Measurements from ENCODE around the gene ZNF326. TPM values are rescaled to one million over a fixed set of nuclear protein-coding genes. Genes with fewer than 3 reads are reported as not detected.
"Not testable (repeated sequence)": the region's sequence is repeated elsewhere in the genome, so short reads cannot be mapped to it uniquely, and the experiment has no call there.

Gene ZNF326
- total and polyA plus RNA-seq, 2 donors (not counting 1 experiment from before 2014, with no cell fraction given): 8.1 to 10.8 TPM

GRCh38 chr1:89995598-89996449 is 914 bp downstream of the ZNF326 start:
- no peaks in the 10 kb centered on the region for H3K27me3 ChIP-seq (ENCODE audit: control insufficient read depth, insufficient read depth, low read length)
- peak overlapping the region; percentile 95 for H3K27ac ChIP-seq (ENCODE audit: insufficient read depth, low read length)
- TF ChIP-seq CTCF (conservative IDR thresholded peaks at IDR 0.05 in 1 of 2, IDR thresholded peaks at IDR 0.05 in 1 of 2; ENCODE audit: low read depth in 1 of 2, low read length in 2 of 2) (no peak), EZH2 (IDR thresholded peaks at IDR 0.05; ENCODE audit: low read length, missing control alignments) (no peak)
- peaks cover 45% of the 10 kb centered on the region for H3K79me2 ChIP-seq (ENCODE audit: control insufficient read depth, insufficient read depth, low read length)
- H3K9ac ChIP-seq (ENCODE audit: insufficient read depth, low read length): peak overlapping the region; percentile 99
- no peaks in the 10 kb centered on the region for H3K9me3 ChIP-seq (ENCODE audit: control insufficient read depth, insufficient read depth, low read depth, low read length)
- peak overlapping the region; percentile 99 for H3K4me2 ChIP-seq (ENCODE audit: extremely low read depth, insufficient read depth, low read length)
- DNase-seq (ENCODE audit: low read depth in 2 of 2): peak; percentile 35 to 52
- peak overlapping the region; percentile 79 for H2AFZ ChIP-seq (ENCODE audit: low read length)
- H3K4me3 ChIP-seq (replicated peaks in 1 of 4; ENCODE audit: control extremely low read depth in 1 of 4, insufficient read depth in 1 of 4, low read depth in 3 of 4, low read length in 4 of 4): peak overlapping the region; percentile 91 to 98 (median 94)
- H3K4me1 ChIP-seq (ENCODE audit: control insufficient read depth, extremely low read depth, insufficient read depth, low read length): peaks cover 7% of the 10 kb centered on the region
- peaks cover 2% of the 10 kb centered on the region for H4K20me1 ChIP-seq (ENCODE audit: control insufficient read depth, extremely low read depth, insufficient read depth, low read length)
- no peaks in the 10 kb centered on the region for H3K36me3 ChIP-seq (ENCODE audit: control insufficient read depth, insufficient read depth, low read length)

GRCh38 chr1:89996450-89997110 is 1.7 kb downstream of the ZNF326 start:
- no peak overlapping the region for H2AFZ ChIP-seq (ENCODE audit: low read length)
- H3K79me2 ChIP-seq (ENCODE audit: control insufficient read depth, insufficient read depth, low read length): peaks cover 46% of the 10 kb centered on the region
- peak overlapping the region; percentile 91 to 98 (median 94) for H3K4me3 ChIP-seq (replicated peaks in 1 of 4; ENCODE audit: control extremely low read depth in 1 of 4, insufficient read depth in 1 of 4, low read depth in 3 of 4, low read length in 4 of 4)
- H3K4me2 ChIP-seq (ENCODE audit: extremely low read depth, insufficient read depth, low read length): peak overlapping the region; percentile 99
- H3K4me1 ChIP-seq (ENCODE audit: control insufficient read depth, extremely low read depth, insufficient read depth, low read length): peaks cover 7% of the 10 kb centered on the region
- H3K9me3 ChIP-seq (ENCODE audit: control insufficient read depth, insufficient read depth, low read depth, low read length): no peaks in the 10 kb centered on the region
- no peak for TF ChIP-seq EZH2 (IDR thresholded peaks at IDR 0.05; ENCODE audit: low read length, missing control alignments)
- TF ChIP-seq CTCF (conservative IDR thresholded peaks at IDR 0.05 in 1 of 2, IDR thresholded peaks at IDR 0.05 in 1 of 2; ENCODE audit: low read depth in 1 of 2, low read length in 2 of 2): no peak
- H3K27ac ChIP-seq (ENCODE audit: insufficient read depth, low read length): peak overlapping the region; percentile 95
- no peaks in the 10 kb centered on the region for H3K27me3 ChIP-seq (ENCODE audit: control insufficient read depth, insufficient read depth, low read length)
- H4K20me1 ChIP-seq (ENCODE audit: control insufficient read depth, extremely low read depth, insufficient read depth, low read length): peaks cover 2% of the 10 kb centered on the region
- H3K9ac ChIP-seq (ENCODE audit: insufficient read depth, low read length): peak overlapping the region; percentile 31
- DNase-seq (ENCODE audit: low read depth in 2 of 2): no peak
- H3K36me3 ChIP-seq (ENCODE audit: control insufficient read depth, insufficient read depth, low read length): no peaks in the 10 kb centered on the region

GRCh38 chr1:89997152-89997551 is 2.2 kb downstream of the ZNF326 start:
- not testable (repeated sequence) for H3K27ac ChIP-seq (ENCODE audit: insufficient read depth, low read length); H3K36me3 ChIP-seq (ENCODE audit: control insufficient read depth, insufficient read depth, low read length); H3K4me1 ChIP-seq (ENCODE audit: control insufficient read depth, extremely low read depth, insufficient read depth, low read length); H4K20me1 ChIP-seq (ENCODE audit: control insufficient read depth, extremely low read depth, insufficient read depth, low read length); H3K27me3 ChIP-seq (ENCODE audit: control insufficient read depth, insufficient read depth, low read length); H3K9me3 ChIP-seq (ENCODE audit: control insufficient read depth, insufficient read depth, low read depth, low read length); H3K9ac ChIP-seq (ENCODE audit: insufficient read depth, low read length); DNase-seq (ENCODE audit: low read depth in 2 of 2); H2AFZ ChIP-seq (ENCODE audit: low read length)
- Histone ChIP-seq H3K79me2 (ENCODE audit: control insufficient read depth, insufficient read depth, low read length) (peaks cover 46% of the 10 kb centered on the region), H3K4me2 (ENCODE audit: extremely low read depth, insufficient read depth, low read length) (peak overlapping the region; percentile 99), H3K4me3 (replicated peaks in 1 of 4; ENCODE audit: control extremely low read depth in 1 of 4, insufficient read depth in 1 of 4, low read depth in 3 of 4, low read length in 4 of 4) (peak overlapping the region in 3 of 4 experiments; percentile 91 to 98 (median 97))

All from fibroblast of lung (primary cell).